Stimulated activated CD4-positive, alpha-beta T cell treated with anti-CD3 and anti-CD28 coated beads, Interleukin-4, amount 100 ng/mL, for 24 hours (primary cell): Measurements from ENCODE around the gene RHOU.

ENCODE experiments used
- DNase-seq: peaks from one replicate; pipeline ENCODE4 v3.0.0-alpha.2; 2020

RHOU gene

GRCh38 chr1:228739826-228740225, 4.5 kb downstream of the RHOU start:
- DNase-seq = no peak

DNA sequence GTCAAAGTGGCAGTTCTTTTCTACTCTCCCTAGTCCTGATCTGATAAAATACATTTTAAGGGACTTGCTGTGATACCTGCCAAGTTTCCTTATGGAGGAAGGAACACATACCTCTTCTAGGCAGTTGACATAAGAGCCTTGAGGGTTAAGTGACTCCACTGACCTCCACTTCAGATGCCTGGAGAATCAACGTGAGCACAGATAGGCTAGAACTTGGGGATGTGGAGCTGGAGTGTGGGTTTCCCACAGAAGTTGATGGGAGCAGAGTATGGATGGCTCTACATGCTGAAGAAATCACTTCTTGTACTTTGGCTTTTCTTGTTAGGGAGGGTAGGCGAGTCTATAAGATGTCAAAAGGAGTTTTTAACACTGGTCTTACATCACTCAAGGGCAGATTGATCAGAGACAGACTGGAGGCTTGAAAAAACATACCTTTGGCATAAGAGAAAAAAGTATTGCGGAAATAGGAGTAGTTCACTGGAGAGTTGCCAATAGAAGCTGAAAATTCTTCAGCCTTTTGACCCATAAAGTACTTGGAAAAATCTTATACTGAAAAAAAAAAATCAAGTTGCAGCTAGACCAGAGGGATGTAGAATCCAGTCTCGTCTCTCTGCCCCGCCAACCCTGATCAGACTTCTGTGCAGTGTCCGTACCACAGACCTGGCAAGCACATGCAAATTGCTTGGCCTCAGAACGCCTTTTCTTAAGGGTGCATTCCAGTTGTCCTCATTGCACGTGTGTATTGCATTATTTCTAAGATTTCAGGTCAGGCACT, 5.5 kb downstream of the RHOU start:
- DNase-seq = no peak

- DNase-seq = no peak
Measured at GRCh38 chr1:228742281-228742860, 7.1 kb downstream of the RHOU start.

DNA sequence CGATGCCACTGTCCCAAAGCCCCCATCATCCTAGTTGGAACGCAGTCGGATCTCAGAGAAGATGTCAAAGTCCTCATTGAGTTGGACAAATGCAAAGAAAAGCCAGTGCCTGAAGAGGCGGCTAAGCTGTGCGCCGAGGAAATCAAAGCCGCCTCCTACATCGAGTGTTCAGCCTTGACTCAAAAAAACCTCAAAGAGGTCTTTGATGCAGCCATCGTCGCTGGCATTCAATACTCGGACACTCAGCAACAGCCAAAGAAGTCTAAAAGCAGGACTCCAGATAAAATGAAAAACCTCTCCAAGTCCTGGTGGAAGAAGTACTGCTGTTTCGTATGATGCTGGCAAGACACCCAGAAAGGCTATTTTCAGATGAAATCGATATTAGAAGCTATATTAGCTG, 8.1 kb downstream of the RHOU start:
- no peak for DNase-seq

GRCh38 chr1:228744356-228744755, 9.1 kb downstream of the RHOU start:
- DNase-seq = no peak

DNA sequence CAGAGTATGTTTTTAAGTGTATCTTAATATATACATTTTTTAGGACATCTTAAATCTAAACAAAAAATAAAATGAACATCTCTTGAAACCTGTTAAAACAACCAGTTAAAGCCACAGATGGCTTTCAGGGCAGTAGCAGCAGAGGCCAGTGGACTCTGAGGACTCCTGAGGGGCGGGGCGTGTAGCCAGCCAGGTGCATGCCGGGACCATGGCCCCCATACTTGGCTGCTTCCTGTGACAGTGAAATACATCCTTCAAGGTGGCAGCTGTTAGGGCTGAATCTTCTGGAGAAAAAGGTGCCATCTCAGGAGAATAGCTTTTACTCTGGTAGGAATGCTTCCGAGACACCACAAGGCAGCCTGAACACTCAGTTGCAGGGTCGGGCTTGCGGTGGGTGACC, 9.6 kb downstream of the RHOU start:
- DNase-seq = no peak

GRCh38 chr1:228745497-228745896, 10.2 kb downstream of the RHOU start:
- DNase-seq = no peak

DNA sequence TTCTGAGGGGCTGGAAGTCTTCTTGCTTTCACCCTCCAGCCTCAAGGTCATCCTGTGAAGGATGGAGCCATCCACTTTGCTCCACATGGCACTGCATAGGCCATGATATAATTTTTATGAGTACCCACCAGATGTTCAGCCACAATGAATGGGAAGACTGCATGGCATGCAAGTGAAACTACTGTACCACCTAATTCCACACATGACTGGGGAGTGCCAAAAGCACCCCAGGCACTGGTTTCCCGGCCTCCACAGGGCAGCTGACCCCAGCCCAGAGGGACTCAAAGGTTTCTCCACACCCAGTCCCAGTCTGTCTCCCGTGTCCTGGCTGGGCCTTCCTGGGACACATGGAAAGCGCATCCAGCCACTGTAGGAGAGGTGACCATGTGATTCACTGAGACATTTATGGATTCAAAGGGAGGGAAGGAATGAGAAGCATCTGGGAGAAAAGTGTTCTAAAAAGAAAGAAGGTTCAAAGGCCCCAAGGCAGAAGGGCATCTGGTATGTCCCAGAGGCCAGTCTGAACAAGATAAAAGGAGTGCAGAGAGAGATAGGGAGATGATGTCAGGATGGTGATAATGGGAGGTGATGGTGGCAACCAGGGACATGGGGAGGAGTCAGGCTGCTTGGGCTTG, 12.1 kb downstream of the RHOU start:
- DNase-seq = no peak

DNA sequence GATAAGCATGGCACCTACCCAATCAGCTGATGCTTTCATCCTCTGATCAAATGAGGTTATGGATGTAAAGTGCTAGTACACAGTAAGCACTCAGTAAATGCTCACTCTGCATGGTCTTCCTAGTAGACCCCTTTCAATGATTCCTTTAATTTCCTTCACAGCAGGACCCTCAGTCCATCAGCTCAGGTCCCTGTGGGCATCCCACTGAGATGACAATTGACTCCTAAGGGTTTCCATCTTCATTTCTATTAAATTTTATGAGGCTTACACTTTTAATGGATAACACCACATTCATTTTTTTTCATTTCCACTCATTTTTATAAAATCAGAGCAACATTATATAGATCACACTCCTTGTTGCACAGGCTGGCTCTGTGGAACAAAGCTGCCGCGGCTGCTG, 12.8 kb downstream of the RHOU start:
- DNase-seq = no peak

GRCh38 chr1:228748431-228748830, 13.2 kb downstream of the RHOU start:
- DNase-seq = peak; percentile 20

GRCh38 chr1:228749765-228750164, 14.5 kb downstream of the RHOU start:
- no peak for DNase-seq

GRCh38 chr1:228750915-228751314, 15.6 kb downstream of the RHOU start:
- no peak for DNase-seq

GRCh38 chr1:228751360-228752098, 16.2 kb downstream of the RHOU start:
- DNase-seq = no peak

DNA sequence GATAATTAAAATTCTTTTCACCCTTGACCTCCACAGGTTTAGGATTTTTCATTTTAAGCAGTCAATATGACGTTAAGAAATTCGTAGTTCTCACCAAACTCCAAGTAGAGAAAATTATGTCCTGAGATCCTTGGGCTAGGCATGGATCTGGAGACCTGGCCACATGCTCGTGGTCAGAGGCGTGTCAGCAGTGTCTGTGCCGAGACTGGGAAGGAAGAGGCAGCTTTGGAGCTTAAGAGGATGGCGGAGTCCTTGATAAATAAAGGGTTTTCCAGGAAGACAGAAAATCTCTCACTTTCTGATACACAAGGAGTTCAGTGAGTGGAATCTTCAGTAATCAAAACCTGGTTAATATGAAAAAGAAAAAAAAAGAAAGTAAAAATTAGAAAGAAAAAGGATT, 17.0 kb downstream of the RHOU start:
- DNase-seq = no peak

DNA sequence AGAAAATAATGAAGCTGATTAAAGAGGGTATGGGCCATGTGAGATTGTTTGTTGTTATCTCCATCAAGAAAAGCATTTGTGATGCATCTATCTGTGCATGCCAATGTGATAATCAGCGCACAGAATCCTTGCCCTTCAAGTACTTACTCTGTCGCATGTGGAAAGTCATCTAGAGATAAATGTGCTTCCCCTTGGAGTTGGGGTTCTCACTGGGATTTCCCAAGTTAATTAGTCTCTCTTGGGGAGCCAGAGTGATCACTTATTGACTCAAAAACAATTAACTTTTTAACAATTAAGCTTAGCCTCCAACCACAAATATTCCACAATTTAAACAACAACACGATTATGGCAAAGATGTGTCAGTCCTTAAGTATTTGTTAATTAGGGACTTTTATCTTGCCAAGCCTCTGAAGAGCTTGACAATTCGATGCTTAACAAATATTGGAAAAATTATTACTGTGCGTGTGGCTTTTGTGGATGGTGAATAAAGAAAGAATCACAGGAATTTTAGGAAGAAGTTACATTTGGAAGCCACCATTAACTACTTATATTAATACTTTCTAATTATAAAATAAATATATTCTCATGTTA, 17.5 kb downstream of the RHOU start:
- DNase-seq = no peak

- DNase-seq = no peak
Measured at GRCh38 chr1:228753287-228753686, 18.0 kb downstream of the RHOU start.

- no peak for DNase-seq
Measured at GRCh38 chr1:228753786-228754360, 18.6 kb downstream of the RHOU start.

- DNase-seq = no peak
Measured at GRCh38 chr1:228754646-228755268, 19.5 kb downstream of the RHOU start.

DNA sequence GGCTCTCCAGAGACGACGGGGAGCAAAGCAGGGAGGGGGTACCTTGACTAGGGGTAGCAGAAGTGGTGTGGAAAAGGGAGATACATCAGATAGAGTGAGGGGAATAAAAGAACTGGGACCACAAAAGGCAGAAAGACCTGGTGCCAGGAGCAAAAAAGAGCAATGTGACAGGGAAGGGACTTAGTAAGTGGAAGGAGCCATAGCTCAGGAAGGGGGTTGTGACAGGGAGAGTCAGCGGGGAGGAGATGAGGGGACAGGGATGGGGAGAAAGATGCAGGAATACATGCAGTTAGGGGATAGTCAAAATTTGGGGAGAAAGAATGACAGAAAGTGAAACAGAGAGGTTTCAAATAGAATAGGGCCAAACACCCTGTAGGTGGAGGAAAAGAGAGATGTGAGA, 20.5 kb downstream of the RHOU start:
- no peak for DNase-seq

DNA sequence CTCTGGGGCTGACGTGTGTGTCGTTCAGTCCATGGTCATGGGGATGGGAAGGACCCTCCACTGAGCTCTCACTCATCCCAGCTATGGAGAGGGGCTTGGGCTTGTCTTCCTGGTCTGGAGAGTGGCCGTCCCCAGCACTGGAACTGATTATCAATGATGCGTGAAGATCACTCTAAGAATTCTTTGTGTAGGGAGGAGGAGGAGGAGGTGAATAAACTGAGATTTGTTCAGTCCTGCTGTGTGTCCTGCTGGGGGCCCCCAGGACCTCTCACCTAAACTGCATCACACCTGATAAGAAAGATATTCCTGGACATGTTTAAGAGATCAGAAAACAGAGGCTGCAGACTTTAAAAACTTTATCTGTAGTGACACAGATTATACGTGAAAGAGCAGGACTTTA, 21.2 kb downstream of the RHOU start:
- DNase-seq = no peak

DNA sequence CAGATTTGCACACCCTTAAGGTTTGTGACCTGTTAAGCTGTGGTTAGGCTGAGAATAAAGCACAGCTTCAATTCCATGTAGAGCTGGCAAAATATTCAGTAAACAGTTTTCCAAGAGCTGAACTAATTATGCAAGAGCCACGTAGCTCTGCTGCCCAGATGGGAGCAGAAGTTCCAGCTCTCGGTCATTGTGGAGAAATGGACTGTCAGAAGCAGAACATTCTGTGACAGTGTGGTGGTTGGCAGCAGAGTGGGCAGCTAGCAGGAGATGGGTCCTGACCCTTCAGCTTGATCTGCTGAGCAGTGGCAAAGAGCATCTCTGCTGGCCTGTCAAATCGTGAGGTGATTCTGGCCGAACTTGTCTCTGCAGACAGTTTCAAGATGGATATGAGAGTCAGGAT, 23.2 kb downstream of the RHOU start:
- DNase-seq = no peak

DNA sequence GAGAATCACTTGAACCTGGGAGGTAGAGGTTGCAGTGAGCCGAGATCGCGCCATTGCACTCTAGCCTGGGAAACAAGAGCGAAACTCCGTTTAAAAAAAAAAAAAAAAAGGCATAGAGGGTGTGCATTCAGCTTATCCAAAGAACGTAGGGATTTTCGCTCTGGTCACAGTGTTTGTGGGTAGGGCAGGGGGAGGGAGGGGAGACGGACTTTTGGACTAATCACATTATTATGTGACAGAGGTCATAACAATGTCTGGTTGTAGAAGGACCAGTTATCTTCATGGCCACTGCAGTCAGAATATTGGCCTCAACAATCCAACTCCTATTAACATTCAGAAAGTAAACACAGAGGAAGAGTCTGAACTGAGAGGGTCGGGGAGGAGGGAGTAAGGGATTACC, 25.7 kb downstream of the RHOU start:
- no peak for DNase-seq

- no peak for DNase-seq
Measured at GRCh38 chr1:228763561-228763960, 28.3 kb downstream of the RHOU start.
